Mucosa of descending colon (tissue), 3 donors: ENCODE data around the gene DDAH1. TPM values are rescaled to one million over a fixed set of nuclear protein-coding genes. Genes with fewer than 3 reads are reported as not detected.

Source experiments
- ATAC-seq: fragments of 200-7000 bp; cut with Tn5 transposase; one replicate; pipeline ENCODE4 v1.9.1; 2020; ENCODE audit warnings: mild to moderate bottlenecking, moderate library complexity
- DNase-seq, 3 donors: peaks; one replicate each; pipeline ENCODE4 v3.0.0-alpha.2; 2020
- H3K36me3 ChIP-seq: fragments of 200-600 bp; one replicate; pipeline ENCODE4 v1.8.0; 2021; ENCODE audit warnings: low read depth, mild to moderate bottlenecking
- H3K4me1 ChIP-seq: fragments of 200-600 bp; one replicate; pipeline ENCODE4 v1.8.0; 2021; ENCODE audit warnings: low read depth, mild to moderate bottlenecking
- H3K4me3 ChIP-seq: fragments of 200-600 bp; one replicate; pipeline ENCODE4 v1.8.0; 2021; ENCODE audit warnings: mild to moderate bottlenecking
- H3K9me3 ChIP-seq: fragments of 200-600 bp; one replicate; pipeline ENCODE4 v1.8.0; 2021; ENCODE audit warnings: mild to moderate bottlenecking
- intact Hi-C, 2 donors: fragments of 100-400 bp; cut with DNase I in 1 of 2; cut with micrococcal nuclease in 1 of 2; formaldehyde crosslinking; loops; one replicate each; pipeline versions ENCODE4 v1.11.0 to v1.11.1; 2022; cut with DNase I, micrococcal nuclease
- total RNA-seq, 3 donors: library from RNA; stranded (reverse); fragmentation: NEBNext Ultra II Directional in 2 of 3; extraction: Animal tissue kit (Norgen Biotek cat#: 25700) in 2 of 3; gene quantifications; one replicate each; pipeline versions ENCODE4 v1.2.1 to v1.2.4, GENCODE V29; 2021 to 2023
- TF ChIP-seq, protein P1 (sequence below): fragments of 200-600 bp; IDR thresholded peaks from one replicate; pipeline ENCODE4 v1.8.0; 2022; ENCODE audit warnings: antibody characterized with exemption, mild to moderate bottlenecking
- donor health status: DM: no; HTN: no; CAD: no; lungs with moderate emphysema.
- donor health status: DM: no; HTN: no; CAD: no.
- donor health status: DM: no; HTN: yes; CAD: no.

Gene DDAH1
- total RNA-seq, 3 donors from 2014 or later, result 45.9 to 86.3 (median 74.1) TPM

- Histone ChIP-seq H3K4me1 (no peaks in the 10 kb centered on the region), H3K36me3 (no peaks in the 10 kb centered on the region), H3K9me3 (peaks cover 12% of the 10 kb centered on the region), H3K4me3 (no peak overlapping the region)
- ATAC-seq (no peak), DNase-seq (no peak)
- intact Hi-C loops, result no loop called here
- TF ChIP-seq, protein P1, sequence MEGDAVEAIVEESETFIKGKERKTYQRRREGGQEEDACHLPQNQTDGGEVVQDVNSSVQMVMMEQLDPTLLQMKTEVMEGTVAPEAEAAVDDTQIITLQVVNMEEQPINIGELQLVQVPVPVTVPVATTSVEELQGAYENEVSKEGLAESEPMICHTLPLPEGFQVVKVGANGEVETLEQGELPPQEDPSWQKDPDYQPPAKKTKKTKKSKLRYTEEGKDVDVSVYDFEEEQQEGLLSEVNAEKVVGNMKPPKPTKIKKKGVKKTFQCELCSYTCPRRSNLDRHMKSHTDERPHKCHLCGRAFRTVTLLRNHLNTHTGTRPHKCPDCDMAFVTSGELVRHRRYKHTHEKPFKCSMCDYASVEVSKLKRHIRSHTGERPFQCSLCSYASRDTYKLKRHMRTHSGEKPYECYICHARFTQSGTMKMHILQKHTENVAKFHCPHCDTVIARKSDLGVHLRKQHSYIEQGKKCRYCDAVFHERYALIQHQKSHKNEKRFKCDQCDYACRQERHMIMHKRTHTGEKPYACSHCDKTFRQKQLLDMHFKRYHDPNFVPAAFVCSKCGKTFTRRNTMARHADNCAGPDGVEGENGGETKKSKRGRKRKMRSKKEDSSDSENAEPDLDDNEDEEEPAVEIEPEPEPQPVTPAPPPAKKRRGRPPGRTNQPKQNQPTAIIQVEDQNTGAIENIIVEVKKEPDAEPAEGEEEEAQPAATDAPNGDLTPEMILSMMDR, result no peak
These were observed 44.8 kb downstream of the DDAH1 start for GRCh38 chr1:85420199-85420598.

DNA sequence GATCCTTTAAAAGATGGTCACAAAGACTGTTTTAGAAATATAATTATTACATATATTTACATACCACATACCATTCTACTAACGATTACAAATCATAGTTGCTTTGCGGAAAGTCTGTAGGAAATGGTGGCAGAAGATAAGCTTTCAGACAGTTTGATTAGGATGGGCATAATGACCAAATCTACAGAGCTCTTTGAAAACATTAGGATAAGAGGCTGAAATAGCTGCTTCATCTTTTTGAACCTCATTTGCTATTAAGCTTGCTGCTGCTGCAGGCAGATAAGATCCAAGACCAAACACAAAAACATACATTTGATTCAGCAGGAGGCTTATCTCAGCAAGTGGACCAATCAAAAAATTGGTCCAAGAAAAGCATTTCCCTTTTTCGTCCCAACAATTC lies 47.1 kb downstream of the DDAH1 start:
- ATAC-seq (no peak), DNase-seq (no peak)
- no peak overlapping the region for H3K4me3 ChIP-seq
- peaks cover 12% of the 10 kb centered on the region for H3K9me3 ChIP-seq
- intact Hi-C loops, result no loop called here
- H3K4me1 ChIP-seq, result no peaks in the 10 kb centered on the region
- TF ChIP-seq, protein P1, result no peak
- H3K36me3 ChIP-seq, result no peaks in the 10 kb centered on the region

- DNase-seq (no peak), ATAC-seq (no peak)
- TF ChIP-seq, protein P1, result no peak
- H3K4me3 ChIP-seq, result no peak overlapping the region
- no peaks in the 10 kb centered on the region for H3K4me1 ChIP-seq
- peaks cover 12% of the 10 kb centered on the region for H3K9me3 ChIP-seq
- H3K36me3 ChIP-seq, result no peaks in the 10 kb centered on the region
- intact Hi-C loops, result no loop called here
These were observed 47.9 kb downstream of the DDAH1 start for GRCh38 chr1:85417017-85417416.

DNA sequence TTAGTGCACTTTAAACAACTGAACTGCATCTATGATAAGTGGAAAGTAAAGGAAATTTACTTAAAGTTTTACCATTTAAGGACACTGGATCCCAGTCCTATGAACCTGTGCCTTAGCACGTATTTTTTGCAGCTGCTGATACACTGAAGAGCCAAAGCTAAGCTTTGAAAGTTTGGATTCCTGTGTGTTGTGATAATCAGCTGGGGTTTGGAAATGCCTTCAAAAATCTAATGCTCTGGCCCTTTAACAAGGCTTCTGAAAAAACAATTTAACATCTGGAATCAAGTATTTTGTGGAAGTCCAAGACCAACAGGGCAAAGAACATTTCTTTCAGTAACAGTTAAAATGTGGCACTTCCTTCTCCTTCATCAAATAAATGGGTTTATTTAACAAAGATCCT lies 51.8 kb downstream of the DDAH1 start:
- intact Hi-C loops, result no loop called here
- no peak for DNase-seq
- TF ChIP-seq, protein P1, result no peak
- Histone ChIP-seq H3K36me3 (no peaks in the 10 kb centered on the region), H3K4me1 (no peaks in the 10 kb centered on the region), H3K4me3 (no peak overlapping the region), H3K9me3 (no peaks in the 10 kb centered on the region)
- no peak for ATAC-seq

DNA sequence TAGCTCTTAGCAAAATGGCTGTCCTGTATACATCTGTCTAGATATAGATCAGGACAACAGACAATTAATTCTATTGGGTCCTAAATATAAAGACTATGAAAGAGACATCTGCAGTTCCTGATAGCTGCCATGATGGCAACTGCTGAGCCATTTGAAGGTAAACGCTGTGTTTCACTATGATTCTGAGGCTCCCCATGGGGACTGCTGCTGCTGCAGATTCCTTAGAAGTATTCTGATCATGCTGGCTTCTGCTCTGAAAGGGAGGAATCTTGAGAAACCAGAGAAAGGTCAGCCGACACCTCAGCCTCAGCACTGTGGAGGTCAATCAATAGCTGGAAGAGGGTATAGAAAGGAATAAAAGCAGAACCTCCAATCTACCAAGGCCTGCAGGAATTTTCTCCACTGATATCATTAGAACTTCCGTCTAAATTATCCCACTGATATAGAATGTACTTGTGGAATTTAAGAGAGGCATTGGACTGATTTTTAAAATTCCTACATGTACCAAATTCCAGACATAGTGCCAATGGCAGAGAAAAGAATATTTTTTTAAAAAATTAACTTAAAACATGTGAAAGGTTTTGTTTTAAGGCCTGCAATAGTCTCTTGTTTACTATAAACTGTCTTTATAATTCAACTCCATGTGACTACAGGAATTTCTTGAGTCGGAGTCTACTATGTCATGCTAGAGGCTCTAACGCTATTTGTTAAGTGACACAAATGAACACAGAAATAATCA lies 53.2 kb downstream of the DDAH1 start:
- ATAC-seq, result no peak
- intact Hi-C loops, result no loop called here
- Histone ChIP-seq H3K9me3 (no peaks in the 10 kb centered on the region), H3K36me3 (no peaks in the 10 kb centered on the region), H3K4me1 (peaks cover 9% of the 10 kb centered on the region), H3K4me3 (no peak overlapping the region)
- DNase-seq, result no peak
- TF ChIP-seq, protein P1, result no peak
